T1000 (cell line): ENCODE measurements around the gene ADAMTS17.
A peak's percentile ranks its signal among the peaks of the same experiment; 100 is the strongest.

Source experiments
- DNase-seq: peaks from one replicate; lab custom pipeline; 2025; ENCODE audit warnings: mixed read lengths; lab: John Stamatoyannopoulos, UW

Gene ADAMTS17

DNA sequence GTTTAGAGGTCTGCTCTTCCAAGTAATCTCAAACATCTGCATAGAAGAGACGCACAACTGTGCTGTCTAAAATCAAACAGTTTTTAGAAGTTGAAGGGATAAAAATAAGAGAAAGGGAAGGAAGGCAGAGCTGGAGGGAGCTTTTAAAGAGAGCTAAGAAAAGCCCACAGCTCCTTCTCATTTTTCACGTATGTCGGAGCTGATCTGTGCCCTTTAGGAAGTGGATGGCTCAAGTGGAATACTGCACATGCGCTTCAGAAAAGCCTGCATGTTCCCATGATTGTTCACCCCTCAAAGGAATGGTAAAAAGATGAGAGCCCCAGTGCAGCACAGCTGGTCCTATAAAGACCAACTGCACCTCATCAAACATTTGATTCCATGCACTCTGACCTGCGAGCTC, 207.2 kb downstream of the ADAMTS17 start:
- DNase-seq = no peak

DNA sequence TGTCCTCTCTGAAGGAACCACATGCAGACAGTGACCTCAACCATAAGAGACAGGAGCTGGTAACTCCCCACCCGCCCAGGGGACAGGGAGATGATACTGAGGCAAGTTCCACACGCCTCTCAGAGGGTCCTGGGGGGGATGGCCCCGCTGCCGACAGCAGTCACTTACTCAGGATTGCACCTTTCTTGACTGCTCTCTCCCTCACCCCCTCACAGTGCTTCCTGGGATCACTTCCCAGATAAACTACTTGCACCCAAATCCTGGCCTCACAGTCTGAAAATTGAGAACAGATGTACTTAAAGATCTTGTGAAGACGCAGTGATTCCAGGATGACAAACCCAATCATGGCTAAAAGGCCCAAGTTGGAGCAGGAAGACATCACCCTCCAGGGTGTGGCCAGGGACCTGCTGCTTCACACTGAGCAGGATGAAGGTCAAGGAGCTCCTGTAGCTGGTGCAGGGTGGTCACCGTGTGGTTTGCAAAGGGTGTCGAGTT, 207.6 kb downstream of the ADAMTS17 start:
- DNase-seq = no peak

DNA sequence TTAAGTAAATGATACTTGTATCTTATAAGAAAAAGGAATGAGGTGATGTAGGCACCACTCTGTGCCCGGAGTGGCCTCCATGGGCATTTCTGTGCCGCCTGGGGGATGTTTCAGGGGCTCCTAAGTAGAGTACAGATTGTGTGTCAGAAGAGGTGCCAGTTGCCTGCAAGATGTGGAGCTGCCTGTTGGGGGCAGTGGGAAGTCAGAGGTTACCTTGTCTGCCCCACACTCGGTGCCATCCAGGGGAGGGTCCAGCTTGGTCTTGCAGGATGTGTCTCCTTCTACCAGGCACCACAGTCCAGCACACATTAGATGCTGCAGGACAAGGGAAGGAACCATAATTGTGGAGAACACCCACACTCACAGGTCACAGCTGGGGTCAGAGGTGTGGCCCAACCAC, 208.8 kb downstream of the ADAMTS17 start:
- DNase-seq = no peak

DNA sequence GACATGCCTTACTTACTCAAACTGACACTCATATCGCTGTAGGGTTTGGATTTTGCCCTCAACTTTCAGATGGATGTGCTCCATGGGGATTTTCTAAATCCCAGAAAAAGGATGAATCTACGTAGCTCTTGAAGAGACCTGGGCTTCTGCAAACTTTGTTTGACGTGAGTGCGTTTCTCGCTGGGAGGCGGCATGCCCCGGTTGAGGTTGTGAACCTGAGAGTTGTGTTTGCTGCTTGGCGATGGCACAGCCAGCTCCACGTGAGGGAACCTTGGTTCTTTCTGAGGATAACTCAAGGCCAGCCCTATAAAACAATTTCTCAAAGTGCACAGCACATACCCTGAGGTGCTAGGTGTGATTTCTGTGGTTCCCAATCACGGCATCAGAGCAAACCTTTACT, 209.5 kb downstream of the ADAMTS17 start:
- no peak for DNase-seq

DNA sequence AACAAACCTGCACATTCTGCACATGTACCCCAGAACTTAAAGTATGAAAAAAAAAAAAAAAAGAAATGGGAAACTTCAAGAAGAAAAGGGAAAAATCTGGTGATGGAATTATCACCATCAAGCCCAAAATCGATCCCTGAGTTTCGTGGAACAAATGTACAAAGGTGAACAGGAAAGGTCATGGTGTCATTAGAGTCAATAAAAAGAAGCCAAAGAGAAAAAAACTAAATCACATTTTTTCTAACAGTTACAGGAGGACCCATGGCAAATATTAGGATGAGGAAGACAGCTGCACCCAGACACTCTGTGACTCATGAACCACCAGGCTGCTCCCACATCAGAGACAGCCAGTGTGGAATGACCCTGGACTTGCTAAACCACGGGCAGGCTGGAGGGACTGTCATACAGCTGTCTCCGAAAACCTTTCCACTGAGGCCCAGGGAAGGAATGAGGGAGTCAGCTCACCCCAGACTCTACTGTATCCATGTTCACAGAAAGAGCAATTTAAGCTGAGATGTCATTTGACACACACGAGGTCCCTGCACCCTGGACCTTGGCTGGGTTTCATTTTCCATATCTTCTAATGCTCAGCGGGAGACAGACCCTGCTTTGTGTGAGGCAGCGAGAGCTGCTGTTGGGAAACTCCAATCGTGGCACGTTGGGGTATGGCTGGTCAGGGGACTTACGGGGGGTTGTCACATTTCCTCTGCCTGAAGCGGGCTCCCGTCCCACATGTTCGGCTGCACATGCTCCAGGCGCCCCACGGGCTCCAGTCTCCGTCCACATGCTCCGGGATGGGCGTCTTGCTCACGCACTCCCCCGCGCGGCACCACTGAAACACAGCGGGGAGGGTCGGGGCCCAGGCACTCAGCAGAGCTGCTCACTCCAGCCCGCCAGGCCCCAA, 210.2 kb downstream of the ADAMTS17 start:
- no peak for DNase-seq

DNA sequence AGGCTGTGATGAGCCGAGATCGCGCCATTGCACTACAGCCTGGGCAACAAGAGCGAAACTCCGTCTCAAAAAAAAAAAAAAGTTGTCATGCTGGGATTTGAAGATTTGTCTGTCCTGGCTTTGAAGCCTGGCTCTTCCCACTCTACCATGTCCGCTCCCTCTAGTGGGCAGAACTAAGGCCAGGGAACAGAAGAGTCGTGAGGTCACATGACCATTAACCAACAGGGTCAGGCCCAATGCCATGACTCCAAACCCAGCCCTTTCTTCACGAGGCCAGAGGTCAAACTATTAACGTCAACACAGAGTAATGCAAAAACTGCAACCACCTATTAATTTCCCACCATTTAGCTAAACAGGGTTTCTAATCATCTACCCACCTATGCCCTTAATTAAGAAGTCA, 212.1 kb downstream of the ADAMTS17 start:
- no peak for DNase-seq

DNA sequence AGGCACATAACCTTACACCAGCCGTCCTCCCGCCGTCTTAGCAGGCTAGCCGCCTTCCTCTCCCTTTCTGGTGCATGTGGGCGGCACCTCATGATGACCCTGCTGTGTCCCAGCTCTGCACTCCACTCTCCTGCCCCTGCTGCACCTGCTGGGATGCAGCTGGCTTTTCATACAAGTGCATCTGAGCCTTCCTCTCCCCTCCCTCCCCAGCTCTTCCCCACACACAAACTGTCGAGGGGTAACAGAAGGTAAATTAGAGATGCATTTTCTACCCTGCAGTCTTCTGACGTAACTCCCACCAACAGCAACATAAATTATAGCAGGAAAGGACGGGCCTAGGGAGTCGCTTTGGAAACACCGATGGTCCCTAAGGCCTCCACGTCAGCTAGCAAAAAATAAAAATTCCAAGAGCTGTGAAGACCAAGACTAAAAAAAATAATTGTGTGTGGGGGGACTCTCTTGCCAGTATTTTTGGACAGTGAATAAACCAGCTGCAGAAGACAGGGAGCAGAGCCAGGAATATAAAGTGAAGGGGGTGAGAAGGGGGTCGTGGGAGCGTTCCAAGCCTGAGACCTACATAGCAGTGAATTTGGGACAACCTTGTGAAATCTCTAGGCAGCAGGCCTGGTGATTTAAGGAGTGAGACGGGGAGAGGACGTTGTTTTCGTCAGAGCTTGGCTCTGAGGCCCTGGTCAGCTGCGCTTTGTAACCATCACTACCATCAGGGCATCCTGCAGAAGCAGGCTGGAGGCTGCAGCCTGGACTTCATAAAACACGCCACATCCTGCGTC, 216.2 kb downstream of the ADAMTS17 start:
- DNase-seq = no peak

DNA sequence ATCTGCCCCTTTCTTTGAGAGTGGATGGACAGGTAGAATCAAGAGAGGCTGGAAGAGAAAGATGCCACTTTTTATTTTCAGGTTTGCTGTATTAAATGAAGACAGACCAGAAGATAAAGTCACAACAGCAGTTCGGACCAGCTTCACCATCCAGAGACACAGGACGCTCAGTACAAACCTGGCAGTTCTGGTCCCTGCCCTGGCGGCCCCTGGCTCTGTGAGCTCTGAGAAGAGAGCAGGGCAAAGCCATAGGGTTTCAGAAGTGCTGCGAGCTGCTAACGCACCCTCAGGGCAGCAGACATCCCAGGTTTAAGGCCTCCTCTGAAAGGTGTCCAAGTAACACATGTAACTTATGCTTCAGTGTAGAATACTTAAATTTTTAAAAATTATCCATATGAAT, 216.8 kb downstream of the ADAMTS17 start:
- no peak for DNase-seq

DNA sequence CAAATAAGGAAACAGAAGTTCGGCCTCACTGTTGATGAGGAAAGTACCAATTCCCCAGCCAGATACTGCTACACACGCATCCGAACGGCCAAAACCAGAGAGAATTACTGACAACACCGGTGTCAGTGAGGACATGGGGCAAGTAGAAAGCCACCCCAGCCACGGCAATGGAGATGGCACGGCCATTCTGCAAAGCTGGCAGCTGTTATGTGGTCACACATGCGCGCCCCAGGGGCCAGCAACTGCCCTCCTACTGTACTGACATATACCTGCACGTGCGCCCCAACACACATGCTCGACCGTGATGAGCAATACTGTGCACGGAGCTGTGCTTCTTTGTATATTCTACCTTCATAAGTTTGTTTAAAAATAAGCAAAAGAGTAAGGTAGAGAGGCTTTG, 217.4 kb downstream of the ADAMTS17 start:
- no peak for DNase-seq

DNA sequence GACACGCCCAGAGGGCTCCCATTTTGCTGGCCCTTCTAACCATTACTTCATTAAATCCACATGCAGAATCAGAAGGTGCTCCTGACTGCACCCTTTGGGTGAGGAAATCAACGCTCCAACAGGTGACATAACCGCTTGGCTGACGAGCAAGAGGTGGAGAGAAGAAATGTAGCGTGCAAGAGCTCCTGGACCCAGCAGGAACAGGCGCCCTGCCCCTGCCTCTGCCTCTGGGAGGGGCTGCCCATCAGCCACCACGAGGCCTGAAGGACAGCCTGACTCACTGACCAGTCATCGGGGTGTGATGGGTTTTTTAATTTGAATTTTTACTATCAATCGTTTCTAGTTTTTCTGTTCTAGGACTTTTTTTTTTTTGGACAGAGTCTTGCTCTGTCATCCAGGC, 218.2 kb downstream of the ADAMTS17 start:
- peak; percentile 35 for DNase-seq

DNA sequence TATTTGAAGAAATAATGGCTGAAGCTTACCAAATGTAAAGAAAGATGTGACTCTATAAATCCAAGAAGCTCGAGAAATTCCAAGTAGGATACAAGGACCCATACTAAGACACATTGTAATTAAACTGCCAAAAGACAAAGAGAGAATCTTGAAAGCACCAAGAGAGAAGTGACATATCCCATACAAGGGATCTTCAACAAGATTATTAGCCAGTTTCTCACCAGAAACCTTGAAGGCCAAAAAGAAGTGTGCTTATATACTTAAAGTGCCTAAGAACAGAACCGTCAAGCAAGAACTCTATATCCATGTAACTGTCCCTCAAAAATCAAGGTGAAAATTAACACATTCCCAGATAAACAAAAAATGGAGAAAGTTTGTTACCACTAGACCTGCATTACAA, 220.5 kb downstream of the ADAMTS17 start:
- DNase-seq = no peak

DNA sequence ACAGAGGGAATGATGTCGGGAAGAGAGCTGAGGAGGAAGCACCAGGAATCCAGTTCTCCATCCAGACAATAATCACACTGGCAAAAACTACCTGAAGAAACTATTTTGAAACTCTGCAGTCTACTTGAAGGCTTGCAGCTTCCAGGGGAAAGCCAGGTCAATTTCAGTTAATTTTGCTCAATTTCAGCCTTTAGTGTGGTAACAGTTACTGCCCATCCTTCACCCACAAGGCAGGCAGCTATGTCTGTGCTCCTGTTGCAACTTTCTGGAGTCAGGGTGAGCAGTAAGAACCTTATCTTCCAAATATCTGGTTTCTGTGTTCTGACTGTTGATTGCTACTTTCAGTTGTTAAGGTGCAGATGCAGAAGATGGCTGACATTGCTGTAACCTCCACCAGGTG, 221.7 kb downstream of the ADAMTS17 start:
- no peak for DNase-seq

DNA sequence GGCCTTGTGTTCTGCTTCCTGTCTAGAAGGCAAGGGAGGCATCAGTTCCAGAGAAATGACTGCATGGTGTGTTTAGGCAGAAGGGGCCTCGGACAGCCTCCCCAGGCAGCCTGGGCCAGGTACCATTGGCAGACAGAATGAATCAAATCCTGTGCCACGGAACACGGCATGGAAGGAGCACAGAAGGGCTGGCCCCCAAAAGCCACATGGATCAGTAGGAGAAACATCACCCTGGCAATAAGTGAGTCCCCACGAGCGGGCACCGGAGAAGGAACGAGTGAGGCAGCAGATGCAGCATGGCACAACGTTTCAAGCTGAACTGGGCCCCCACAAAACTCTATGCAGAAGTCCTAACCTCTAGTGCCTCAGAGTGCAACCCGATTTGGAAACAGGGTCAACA, 223.2 kb downstream of the ADAMTS17 start:
- DNase-seq = no peak

DNA sequence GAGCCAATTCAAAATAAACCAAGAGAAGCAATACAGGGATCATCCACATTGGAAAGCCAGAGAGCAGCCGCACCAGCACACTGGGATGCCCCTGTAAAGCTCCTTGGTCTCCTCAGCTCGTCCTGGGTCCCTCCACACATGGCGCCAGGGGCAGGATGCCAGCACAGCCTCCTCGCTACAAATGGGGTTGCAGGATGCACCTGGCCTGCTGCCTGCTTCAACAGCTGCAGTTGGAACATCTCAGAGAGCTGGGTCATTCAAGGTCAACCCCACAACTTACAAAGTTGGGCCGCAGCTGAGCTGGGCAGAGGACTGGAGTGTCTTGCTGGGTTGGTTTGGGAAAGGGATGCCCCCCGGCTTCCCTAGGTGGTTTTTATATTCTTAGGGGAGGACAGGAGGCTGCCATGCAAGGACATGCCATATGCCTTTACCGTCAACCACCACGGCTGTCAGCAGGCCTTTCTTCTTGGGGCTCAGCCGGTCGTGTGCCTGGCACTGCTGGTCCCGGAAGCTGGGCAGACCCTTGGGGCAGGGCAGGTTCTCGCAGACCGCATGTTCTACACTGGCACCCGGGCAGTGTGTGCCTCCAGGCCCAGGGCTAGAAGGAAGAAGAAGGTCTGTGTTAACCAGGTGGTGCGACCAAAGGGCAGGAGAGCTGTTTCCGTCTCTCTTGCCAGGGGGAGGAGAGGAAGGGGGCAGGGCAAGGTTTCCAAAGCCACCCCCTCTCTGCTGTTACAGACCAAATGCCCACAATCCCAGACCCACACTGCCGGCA, 225.2 kb downstream of the ADAMTS17 start:
- DNase-seq = no peak

DNA sequence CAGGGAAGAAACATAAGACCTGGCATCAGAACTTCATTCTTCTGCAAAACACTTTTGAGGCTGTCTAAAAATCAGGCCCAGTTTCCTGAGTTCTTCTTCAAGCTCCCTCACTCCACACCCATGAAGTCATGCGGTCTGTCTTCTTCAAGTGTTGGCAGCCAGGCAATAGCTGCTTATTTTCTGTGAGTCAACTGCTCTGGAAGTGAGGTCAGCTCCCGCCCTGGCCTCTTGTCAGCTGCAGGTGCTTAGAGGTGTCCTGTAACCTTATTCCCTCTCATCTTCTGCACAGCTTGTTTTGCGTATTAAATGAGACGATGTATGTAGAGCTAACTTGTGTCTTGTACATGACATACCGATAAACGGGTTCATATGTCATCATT, 226.1 kb downstream of the ADAMTS17 start:
- no peak for DNase-seq

DNA sequence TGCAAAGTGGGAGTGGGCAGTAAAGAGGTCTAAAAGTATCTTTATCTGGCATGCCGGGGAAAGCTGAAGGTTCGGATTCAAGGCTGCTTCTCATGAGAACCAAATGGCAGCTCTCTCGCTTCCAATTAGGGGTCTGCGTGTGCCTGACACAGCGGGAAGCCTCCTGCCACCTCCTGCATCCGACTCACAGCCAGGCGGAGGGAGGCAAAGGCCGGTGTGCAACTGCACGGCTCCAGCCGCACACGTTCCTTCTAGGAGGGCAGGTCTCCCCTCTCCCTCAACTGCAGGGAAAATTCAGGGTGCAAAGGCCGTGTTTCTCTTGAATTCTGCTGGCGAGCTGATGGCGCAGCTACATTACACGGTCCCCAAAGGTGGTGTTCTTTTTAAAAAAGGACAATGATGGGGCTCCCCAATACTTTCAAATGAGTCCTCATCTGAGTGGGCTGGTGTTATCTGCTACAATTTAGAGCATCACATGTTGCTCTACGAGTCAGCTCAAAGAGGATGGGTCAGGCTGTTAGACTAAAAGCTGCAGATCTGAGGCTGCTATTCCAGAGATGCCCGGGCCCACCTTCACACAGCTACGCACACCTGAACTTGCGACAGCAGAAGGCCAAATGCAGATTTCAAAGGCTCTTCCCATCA, 226.6 kb downstream of the ADAMTS17 start:
- no peak for DNase-seq

DNA sequence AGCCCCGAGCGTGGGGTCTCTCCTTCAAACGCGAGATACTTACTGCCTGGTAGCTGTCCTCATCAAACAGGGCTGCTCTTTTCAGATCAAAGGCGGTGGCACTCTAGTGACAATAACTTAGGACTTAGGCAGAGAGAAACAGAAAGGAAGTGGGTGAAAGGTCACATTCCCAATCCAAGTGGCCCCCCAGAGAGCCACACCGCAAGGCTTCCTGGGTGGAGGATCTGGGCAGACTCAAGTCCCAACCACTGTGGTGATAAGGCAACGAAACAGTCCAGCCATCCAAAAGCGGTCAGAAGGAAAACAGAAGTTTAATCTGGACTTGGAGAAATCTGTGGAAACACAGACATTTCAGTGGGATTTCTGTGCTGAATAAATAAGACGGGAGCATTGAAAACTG, 227.2 kb downstream of the ADAMTS17 start:
- no peak for DNase-seq

DNA sequence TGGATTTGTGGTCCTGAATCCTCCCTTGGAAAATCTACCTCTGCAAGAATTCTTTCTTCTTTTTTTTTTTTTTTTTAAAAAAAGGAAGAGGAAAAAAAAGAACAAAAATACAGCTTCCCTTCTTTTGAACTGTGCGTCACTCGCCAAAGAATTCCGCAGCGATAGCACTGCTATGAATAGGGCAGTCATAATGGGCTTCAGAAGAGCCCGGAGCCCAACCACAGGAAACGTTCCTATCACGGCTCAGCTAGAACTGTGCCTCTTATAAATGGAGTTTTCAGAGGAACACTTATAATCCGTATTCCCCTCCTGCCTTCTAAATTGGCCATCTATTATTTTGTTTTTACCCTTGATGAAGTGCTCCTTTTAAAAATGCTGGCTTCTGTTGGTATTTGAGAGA, 227.7 kb downstream of the ADAMTS17 start:
- no peak for DNase-seq

DNA sequence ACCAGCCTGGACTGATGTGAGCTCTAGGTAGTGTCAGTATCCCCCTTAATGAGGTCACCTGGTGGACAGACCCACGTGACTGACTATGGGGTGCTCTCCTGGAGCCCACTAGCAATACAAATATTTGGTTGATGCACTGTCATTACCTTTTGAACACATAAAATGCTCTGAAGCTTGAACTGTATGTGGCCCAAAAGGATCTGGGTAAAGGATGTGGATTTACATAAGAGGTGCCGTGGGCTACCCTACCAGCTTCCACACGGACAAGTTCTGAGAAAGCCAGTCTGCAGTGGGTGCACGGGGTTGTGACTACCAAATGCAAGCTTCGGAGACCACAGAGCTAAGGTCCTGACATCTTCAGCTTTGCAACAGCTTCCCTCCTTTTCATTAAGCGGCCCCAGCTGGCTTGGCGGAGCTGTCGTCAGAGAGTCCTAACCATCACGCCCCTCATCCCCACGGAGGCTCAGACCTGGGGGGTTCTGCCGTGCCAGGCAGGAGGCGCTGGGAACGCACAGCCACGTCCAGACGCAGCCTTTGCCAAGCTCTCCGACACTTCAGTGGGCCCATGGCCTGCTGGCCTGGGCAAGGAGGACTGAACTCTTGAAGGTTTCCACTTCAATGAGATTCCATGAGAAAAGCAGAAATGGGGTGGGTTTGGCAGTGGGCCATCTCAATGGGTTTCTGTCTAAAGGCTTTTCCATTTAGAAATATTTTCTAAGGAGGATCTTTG, 228.3 kb downstream of the ADAMTS17 start:
- DNase-seq = no peak

DNA sequence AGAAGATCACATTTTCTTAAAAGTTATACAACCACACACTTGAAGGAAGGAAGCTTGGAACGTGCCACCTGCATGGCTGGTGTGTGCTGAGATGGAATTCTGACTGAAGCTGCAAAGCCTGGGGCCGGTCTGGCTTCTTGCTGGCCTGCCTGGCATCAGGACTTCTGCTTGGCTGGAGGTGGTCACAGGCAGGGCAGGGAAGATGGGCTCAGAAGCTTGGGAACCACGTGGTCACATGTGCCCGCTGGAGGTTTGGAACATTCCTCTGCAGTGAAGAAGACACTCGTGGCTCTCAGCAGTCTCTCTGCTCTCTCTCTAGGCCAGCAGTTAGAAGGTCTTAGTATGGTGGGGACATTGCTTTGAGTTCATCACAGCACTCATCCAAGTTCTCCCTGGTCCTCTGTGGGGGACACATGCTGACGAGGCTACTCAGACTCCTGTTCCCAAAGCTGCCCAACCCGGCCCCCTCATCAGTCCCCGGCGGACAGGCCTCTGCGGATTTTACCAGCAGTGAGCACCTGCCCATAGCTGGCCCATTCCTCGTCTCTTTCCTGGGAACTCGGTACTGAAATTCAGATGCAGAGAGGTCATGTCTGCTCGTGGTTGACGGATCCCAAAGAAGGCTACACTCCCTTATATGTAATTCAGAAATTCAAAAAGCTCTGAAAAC, 229.0 kb downstream of the ADAMTS17 start:
- no peak for DNase-seq

DNA sequence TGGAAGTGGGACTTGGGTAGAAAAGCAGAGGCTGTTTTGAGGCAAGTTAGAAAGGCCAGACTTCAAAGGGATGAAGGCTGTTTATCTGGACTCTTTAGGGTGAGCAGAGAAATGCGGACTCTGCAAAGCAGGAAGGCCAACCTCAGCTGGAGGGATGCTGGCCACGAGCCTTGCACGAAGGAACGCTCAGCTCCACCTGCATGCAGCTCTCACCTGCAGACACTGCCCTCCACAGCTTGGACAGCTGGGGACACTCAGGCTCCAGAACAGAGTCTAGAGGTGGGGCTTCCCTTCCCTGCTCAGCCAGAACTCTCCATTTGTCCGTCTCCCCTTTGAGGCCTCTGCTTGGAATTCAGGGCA, 229.7 kb downstream of the ADAMTS17 start:
- DNase-seq = no peak
